Subcutaneous abdominal adipose tissue (tissue), 5 donors: ENCODE measurements around the gene ALX4.

Experiments used
- H3K27ac ChIP-seq: one replicate; pipeline ENCODE4 v1.7.0; 2013; ENCODE audit warnings: low read depth, mild to moderate bottlenecking, inconsistent platforms, low read length, moderate library complexity
- H3K27me3 ChIP-seq, 5 donors: one replicate each; pipeline ENCODE4 v1.7.0; 2013; ENCODE audit warnings: low read length in 5 of 5, inconsistent platforms in 1 of 5; ENCODE audit not compliant: control insufficient read depth in 5 of 5, insufficient read depth in 4 of 5
- H3K36me3 ChIP-seq, 5 donors: one replicate each; pipeline ENCODE4 v1.7.0; 2013; ENCODE audit warnings: low read length in 5 of 5; ENCODE audit not compliant: control insufficient read depth in 5 of 5, insufficient read depth in 5 of 5
- H3K4me1 ChIP-seq, 5 donors: one replicate each; pipeline ENCODE4 v1.7.0; 2013; ENCODE audit warnings: low read length in 5 of 5, mild to moderate bottlenecking in 3 of 5, moderate library complexity in 1 of 5; ENCODE audit not compliant: control insufficient read depth in 5 of 5, insufficient read depth in 5 of 5
- H3K4me3 ChIP-seq, 5 donors: one replicate each; pipeline ENCODE4 v1.7.0; 2013; ENCODE audit warnings: low read length in 5 of 5, low read depth in 1 of 5
- H3K9ac ChIP-seq, 5 donors: one replicate each; pipeline ENCODE4 v1.7.0; 2013; ENCODE audit warnings: low read length in 5 of 5, mild to moderate bottlenecking in 4 of 5, moderate library complexity in 3 of 5
- H3K9me3 ChIP-seq, 5 donors: one replicate each; pipeline ENCODE4 v1.7.0; 2013; ENCODE audit warnings: low read length in 5 of 5; ENCODE audit not compliant: control insufficient read depth in 5 of 5
- donor health status: healthy.
- donor health status: healthy.
- donor health status: healthy.
- donor health status: healthy.
- donor health status: healthy.

Gene ALX4

GRCh38 chr11:44282620-44283019 lies 27.3 kb downstream of the ALX4 start:
- Histone ChIP-seq H3K27ac (no peak overlapping the region), H3K27me3 (no peaks in the 10 kb centered on the region), H3K36me3 (no peaks in the 10 kb centered on the region), H3K4me1 (peaks cover 0 to 2% (median 0%) of the 10 kb centered on the region in 5 donors), H3K4me3 (no peak overlapping the region), H3K9ac (no peak overlapping the region), H3K9me3 (no peaks in the 10 kb centered on the region)

- Histone ChIP-seq H3K4me3 (no peak overlapping the region), H3K27me3 (no peaks in the 10 kb centered on the region), H3K9me3 (no peaks in the 10 kb centered on the region), H3K9ac (no peak overlapping the region), H3K36me3 (no peaks in the 10 kb centered on the region), H3K4me1 (peaks cover 0 to 6% (median 0%) of the 10 kb centered on the region in 5 donors), H3K27ac (no peak overlapping the region)
Observed at GRCh38 chr11:44281151-44281550, 28.8 kb downstream of the ALX4 start.

GRCh38 chr11:44280257-44280656 lies 29.7 kb downstream of the ALX4 start:
- no peaks in the 10 kb centered on the region for H3K36me3 ChIP-seq
- no peak overlapping the region for H3K27ac ChIP-seq
- no peaks in the 10 kb centered on the region for H3K27me3 ChIP-seq
- peaks cover 0 to 6% (median 0%) of the 10 kb centered on the region in 5 donors for H3K4me1 ChIP-seq
- no peaks in the 10 kb centered on the region for H3K9me3 ChIP-seq
- no peak overlapping the region for H3K9ac ChIP-seq
- H3K4me3 ChIP-seq = no peak overlapping the region

- H3K9ac ChIP-seq = no peak overlapping the region
- H3K27ac ChIP-seq = no peak overlapping the region
- peaks cover 0 to 6% (median 0%) of the 10 kb centered on the region in 5 donors for H3K4me1 ChIP-seq
- H3K9me3 ChIP-seq = peaks cover 0 to under 1% (median 0%) of the 10 kb centered on the region in 5 donors
- no peak overlapping the region for H3K4me3 ChIP-seq
- no peaks in the 10 kb centered on the region for H3K36me3 ChIP-seq
- H3K27me3 ChIP-seq = no peaks in the 10 kb centered on the region
Observed at GRCh38 chr11:44279483-44279882, 30.5 kb downstream of the ALX4 start.

- Histone ChIP-seq H3K4me3 (no peak overlapping the region), H3K27ac (no peak overlapping the region), H3K36me3 (no peaks in the 10 kb centered on the region), H3K9ac (no peak overlapping the region), H3K4me1 (peaks cover 0 to 6% (median 0%) of the 10 kb centered on the region in 5 donors), H3K9me3 (peaks cover 0 to 4% (median 0%) of the 10 kb centered on the region in 5 donors), H3K27me3 (no peaks in the 10 kb centered on the region)
Observed at GRCh38 chr11:44277196-44278090, 32.5 kb downstream of the ALX4 start.

DNA sequence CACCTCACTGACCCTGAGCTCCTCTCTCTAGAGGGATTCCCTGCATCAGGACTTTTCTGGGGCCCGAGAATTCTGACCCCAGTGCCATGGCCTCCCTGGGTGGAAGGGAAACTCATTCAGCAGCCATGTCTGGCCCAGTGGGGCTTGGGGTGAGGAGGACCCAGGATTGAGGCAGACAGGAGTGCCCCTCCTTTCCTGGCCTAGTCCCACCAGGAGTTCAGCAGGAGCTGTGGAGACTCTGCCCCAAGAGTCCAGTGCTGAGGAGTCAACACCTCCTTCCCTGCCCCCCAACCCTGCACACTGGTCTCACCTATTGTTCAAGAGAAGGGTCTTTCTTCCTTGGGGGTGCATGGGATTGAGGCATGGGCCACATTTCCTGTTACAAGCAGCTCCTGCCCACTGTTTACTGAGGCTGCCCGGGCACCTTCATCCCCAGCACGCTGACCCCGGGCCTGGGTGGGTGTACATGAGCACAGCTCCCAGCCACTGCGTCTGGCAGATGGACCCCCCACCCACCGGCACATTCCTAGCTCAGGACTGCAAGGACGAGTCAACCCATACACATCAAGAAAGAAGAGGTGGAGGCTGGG lies 33.9 kb downstream of the ALX4 start:
- Histone ChIP-seq H3K27me3 (peaks cover 0 to 1% (median 0%) of the 10 kb centered on the region in 5 donors), H3K4me3 (no peak overlapping the region), H3K36me3 (no peaks in the 10 kb centered on the region), H3K27ac (no peak overlapping the region), H3K4me1 (peaks cover 0 to 6% (median 0%) of the 10 kb centered on the region in 5 donors), H3K9ac (no peak overlapping the region), H3K9me3 (peaks cover 0 to 4% (median 0%) of the 10 kb centered on the region in 5 donors)

DNA sequence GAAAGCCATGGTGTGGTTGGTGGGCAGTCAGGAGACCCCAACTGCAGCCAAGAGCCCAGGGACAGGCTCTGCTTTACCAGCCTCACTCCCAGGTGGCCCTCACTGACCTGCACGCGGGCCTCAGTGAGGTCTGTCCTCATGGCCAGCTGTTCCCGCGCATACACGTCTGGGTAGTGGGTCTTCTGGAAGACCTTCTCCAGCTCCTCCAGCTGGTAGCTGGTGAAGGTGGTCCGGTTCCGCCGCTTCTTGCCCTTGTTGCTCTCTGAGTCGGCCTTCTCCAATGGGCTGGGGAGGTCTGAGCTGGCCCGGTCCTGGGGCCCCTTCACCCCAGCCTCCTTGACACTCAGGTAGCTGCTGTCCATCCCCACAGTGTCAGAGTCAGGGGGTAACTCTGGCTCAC lies 34.7 kb downstream of the ALX4 start:
- Histone ChIP-seq H3K4me1 (peaks cover 0 to 6% (median 0%) of the 10 kb centered on the region in 5 donors), H3K36me3 (no peaks in the 10 kb centered on the region), H3K27ac (no peak overlapping the region), H3K9ac (no peak overlapping the region), H3K4me3 (no peak overlapping the region), H3K27me3 (peaks cover 0 to 3% (median 2%) of the 10 kb centered on the region in 5 donors), H3K9me3 (peaks cover 0 to 4% (median 0%) of the 10 kb centered on the region in 5 donors)

DNA sequence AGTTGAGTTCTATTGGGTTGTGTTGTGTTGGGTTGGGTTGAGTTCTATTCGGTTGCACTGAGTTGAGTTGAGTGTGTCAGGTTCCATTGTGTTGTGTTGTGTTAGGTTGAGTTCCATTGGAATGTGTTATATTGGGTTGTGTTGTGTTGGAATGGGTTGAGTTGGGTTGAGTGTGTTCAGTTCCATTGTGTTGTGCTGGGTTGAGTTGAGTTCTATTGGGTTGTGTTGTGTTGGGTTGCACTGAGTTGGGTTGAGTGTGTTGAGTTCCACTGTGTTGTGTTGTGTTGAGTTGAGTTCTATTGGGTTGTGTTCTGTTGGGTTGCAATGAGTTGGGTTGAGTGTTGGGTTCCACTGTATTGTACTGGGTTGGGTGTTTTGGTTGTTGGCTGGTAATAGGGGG lies 35.5 kb downstream of the ALX4 start:
- H3K27me3 ChIP-seq = peaks cover 0 to 7% (median 3%) of the 10 kb centered on the region in 5 donors
- no peak overlapping the region for H3K9ac ChIP-seq
- H3K27ac ChIP-seq = no peak overlapping the region
- H3K4me3 ChIP-seq = no peak overlapping the region
- no peaks in the 10 kb centered on the region for H3K36me3 ChIP-seq
- H3K9me3 ChIP-seq = peaks cover 0 to 4% (median 0%) of the 10 kb centered on the region in 5 donors
- peaks cover 0 to 6% (median 0%) of the 10 kb centered on the region in 5 donors for H3K4me1 ChIP-seq

- no peak overlapping the region for H3K9ac ChIP-seq
- no peaks in the 10 kb centered on the region for H3K36me3 ChIP-seq
- H3K27me3 ChIP-seq = peaks cover 0 to 8% (median 3%) of the 10 kb centered on the region in 5 donors
- H3K4me3 ChIP-seq = no peak overlapping the region
- H3K27ac ChIP-seq = no peak overlapping the region
- H3K9me3 ChIP-seq = peaks cover 0 to 4% (median 0%) of the 10 kb centered on the region in 5 donors
- no peaks in the 10 kb centered on the region for H3K4me1 ChIP-seq
Observed at GRCh38 chr11:44271286-44271685, 38.7 kb downstream of the ALX4 start.
